Fibroblast of mammary gland (primary cell): Measurements from ENCODE around the gene PMP22.

Experiments
- DNase-seq: peaks from one replicate; pipeline ENCODE4 v3.0.0-alpha.2; 2010; ENCODE audit warnings: low read depth
- H3K4me3 ChIP-seq: 2 replicates; pipeline ENCODE4 v1.5.1; 2011; ENCODE audit warnings: low read depth, mild to moderate bottlenecking, low read length, moderate library complexity; ENCODE audit not compliant: control insufficient read depth
- TF ChIP-seq, protein P1 (sequence below): conservative IDR thresholded peaks from 2 replicates; pipeline ENCODE4 v1.5.1; 2011; ENCODE audit warnings: low read depth, low read length, inconsistent platforms; ENCODE audit not compliant: control insufficient read depth, insufficient read depth

Gene PMP22

DNA sequence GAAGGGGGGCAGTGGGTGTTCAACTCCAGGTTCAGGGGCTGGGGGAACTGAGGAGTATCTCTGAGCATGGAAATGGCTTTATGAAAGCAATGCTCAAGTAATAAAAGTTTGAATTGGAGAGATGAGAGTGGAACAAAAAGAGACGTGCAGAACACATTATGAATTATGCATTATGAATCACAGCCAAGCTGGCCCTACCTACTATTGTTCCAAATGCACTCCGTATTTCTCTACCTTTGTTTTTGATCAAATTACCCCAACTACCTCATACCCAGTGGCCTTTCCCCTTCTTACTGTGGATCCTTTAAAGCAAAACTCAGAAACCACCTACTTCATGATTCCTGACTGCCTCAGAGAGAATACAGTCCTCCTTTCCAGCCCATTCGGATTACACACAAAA is 38.1 kb upstream of the PMP22 start:
- TF ChIP-seq, protein P1, sequence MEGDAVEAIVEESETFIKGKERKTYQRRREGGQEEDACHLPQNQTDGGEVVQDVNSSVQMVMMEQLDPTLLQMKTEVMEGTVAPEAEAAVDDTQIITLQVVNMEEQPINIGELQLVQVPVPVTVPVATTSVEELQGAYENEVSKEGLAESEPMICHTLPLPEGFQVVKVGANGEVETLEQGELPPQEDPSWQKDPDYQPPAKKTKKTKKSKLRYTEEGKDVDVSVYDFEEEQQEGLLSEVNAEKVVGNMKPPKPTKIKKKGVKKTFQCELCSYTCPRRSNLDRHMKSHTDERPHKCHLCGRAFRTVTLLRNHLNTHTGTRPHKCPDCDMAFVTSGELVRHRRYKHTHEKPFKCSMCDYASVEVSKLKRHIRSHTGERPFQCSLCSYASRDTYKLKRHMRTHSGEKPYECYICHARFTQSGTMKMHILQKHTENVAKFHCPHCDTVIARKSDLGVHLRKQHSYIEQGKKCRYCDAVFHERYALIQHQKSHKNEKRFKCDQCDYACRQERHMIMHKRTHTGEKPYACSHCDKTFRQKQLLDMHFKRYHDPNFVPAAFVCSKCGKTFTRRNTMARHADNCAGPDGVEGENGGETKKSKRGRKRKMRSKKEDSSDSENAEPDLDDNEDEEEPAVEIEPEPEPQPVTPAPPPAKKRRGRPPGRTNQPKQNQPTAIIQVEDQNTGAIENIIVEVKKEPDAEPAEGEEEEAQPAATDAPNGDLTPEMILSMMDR, result no peak
- no peak for DNase-seq
- H3K4me3 ChIP-seq, result no peak overlapping the region

DNA sequence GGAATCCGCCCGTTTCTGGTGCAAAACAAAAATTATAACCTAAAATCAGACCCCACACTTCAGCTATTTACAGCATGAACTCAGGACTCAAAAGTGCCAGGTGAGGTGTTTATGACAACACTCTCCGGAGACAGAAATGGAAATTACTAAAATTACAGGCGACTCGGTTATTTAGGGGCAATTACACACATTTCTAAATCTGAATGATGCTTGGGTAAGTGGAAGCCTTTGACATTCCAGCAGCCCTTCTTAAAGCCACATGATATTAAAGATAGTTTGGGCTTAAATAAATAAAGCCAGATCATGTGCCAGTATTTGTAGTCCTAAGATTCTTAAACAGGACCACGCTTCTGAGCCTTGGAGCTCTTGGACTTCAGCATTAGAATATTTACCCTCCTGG is 36.7 kb upstream of the PMP22 start:
- TF ChIP-seq, protein P1, result no peak
- DNase-seq, result no peak
- H3K4me3 ChIP-seq, result no peak overlapping the region

DNA sequence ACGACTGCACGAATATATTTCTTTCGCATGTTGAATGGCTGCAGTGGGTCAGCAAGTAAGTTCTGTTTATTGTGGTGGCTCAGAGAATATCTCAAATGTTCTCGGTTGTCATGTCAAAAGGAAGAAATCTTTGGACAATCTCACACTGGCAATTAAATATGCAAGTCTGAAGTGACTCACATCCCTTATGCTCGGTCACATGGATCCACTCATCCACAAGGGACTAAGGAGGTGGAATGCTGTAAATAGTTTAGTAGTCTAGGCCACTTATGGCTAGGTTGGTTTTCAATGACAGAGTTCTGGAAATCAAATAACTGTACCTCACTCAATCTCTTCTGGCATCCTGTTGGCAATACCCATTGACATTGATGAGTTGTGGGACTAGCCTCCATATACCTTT is 33.0 kb upstream of the PMP22 start:
- H3K4me3 ChIP-seq, result no peak overlapping the region
- DNase-seq, result peak; percentile 74
- TF ChIP-seq, protein P1, result no peak

DNA sequence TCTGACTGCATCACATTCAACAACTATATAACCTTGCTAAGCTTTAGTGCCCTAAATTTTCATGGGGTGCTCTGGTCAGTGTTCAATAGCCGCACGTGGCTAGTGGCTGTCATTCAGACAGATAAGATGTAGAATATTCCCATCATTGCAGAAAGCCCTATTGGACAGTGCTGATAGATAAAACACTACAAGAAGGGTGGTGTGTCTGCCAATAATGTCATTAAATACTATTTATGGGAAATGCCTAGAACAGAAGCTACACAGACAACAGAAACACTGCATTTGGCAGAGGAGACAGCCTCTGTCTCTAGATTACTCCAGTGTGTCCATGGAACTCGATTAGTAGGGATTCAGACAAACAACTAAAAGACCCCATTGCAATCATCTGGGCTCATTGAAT is 28.4 kb upstream of the PMP22 start:
- no peak for DNase-seq
- no peak overlapping the region for H3K4me3 ChIP-seq
- TF ChIP-seq, protein P1, result no peak

DNA sequence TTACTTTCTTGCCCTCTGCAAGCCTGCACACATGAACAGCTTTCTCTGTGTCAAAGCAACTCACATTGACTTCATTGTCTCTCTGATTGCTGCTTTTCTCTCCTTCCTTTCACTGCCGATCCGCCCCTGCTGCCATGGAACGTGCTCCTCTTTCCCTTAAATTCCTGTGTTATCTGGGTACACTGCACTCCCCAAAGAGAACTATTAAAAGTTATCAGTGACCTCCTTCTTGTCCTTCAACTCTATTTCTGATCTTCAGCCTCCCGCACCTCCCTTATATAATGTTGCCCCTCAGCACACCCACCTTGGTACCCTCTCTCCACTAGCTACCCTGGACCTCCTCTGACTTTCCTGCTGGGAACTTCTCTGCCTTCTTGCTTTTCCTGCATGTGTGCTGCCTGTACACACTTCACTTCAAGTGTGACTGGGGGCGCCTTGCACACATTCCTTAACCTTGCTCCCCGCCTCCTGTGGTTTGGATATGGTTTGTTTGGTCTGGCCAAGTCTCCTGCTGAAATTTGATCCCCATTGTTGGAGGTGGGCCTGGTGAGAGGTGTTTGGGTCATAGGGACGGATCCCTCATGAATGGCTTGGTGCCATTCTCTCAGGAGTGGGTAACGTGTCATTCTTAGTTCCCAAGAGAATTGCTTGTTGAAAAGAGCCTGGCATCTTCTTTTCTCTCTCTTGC is 26.7 kb upstream of the PMP22 start:
- no peak overlapping the region for H3K4me3 ChIP-seq
- peak; percentile 71 for DNase-seq
- TF ChIP-seq, protein P1, result no peak

DNA sequence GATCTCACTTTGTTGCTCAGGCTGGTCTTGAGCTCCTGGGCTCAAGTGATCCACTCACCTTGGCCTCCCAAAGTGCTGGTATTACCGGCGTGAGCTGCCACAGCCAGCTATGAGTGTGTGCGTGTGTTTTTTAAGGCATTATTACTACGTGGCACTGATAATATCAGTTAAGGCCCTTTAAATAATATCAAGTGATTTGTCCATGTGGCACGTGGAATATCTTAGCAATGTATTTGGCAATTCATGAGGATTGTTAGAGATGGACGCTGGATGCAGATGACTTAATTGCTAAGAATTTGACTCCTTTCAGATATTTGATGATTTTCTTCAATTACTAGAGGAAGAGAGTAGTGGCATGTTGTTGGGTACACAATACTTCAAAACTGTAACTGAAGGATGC is 25.5 kb upstream of the PMP22 start:
- H3K4me3 ChIP-seq, result no peak overlapping the region
- DNase-seq, result no peak
- TF ChIP-seq, protein P1, result no peak
